Activated CD4-positive, alpha-beta T cell treated with anti-CD3 and anti-CD28 coated beads for 36 hours (primary cell): ENCODE results near the gene NRXN3. TPM values are rescaled to one million over a fixed set of nuclear protein-coding genes. Genes with fewer than 3 reads are reported as not detected.

ENCODE experiments used
- ATAC-seq: fragments of 200-7000 bp; cut with Tn5 transposase; one replicate; pipeline ENCODE4 v1.10.0; 2021; ENCODE audit warnings: mild to moderate bottlenecking, moderate library complexity
- CTCF ChIA-PET: fragments of 350-600 bp; sonication (Branson Sonifier 250); formaldehyde crosslinking; loops from one replicate; lab custom pipeline; 2021; ENCODE audit warnings: antibody characterized with exemption; lab: Charles Lee
- POLR2A ChIA-PET: fragments of 350-600 bp; sonication (Branson Sonifier 250); formaldehyde crosslinking; loops from one replicate; lab custom pipeline; 2021; ENCODE audit warnings: antibody characterized with exemption, inconsistent platforms; lab: Charles Lee
- DNase-seq: peaks from one replicate; pipeline ENCODE4 v3.0.0-alpha.2; 2020
- H3K27ac Mint-ChIP-seq: one replicate; pipeline ENCODE4 v1.8.0; 2021; ENCODE audit warnings: mixed read lengths
- H3K27me3 Mint-ChIP-seq: one replicate; pipeline ENCODE4 v1.8.0; 2021; ENCODE audit warnings: mixed read lengths
- H3K36me3 Mint-ChIP-seq: one replicate; pipeline ENCODE4 v1.8.0; 2021; ENCODE audit warnings: low read depth, mixed read lengths
- H3K4me1 Mint-ChIP-seq: one replicate; pipeline ENCODE4 v1.8.0; 2021; ENCODE audit warnings: mixed read lengths
- H3K4me3 Mint-ChIP-seq: one replicate; pipeline ENCODE4 v1.8.0; 2021; ENCODE audit warnings: mild to moderate bottlenecking, moderate library complexity, mixed read lengths
- H3K9me3 Mint-ChIP-seq: one replicate; pipeline ENCODE4 v1.8.0; 2021; ENCODE audit warnings: low read depth, mixed read lengths
- intact Hi-C, 2 experiments: fragments of 100-400 bp; cut with DNase I in 1 of 2; cut with micrococcal nuclease in 1 of 2; formaldehyde crosslinking; loops; one replicate each; pipeline versions ENCODE4 v1.14.2 to v1.15.1; 2022 to 2024; cut with DNase I, micrococcal nuclease
- total RNA-seq, 2 experiments: library from RNA; stranded (reverse); gene quantifications; one replicate each; pipeline ENCODE4 v1.2.3, GENCODE V29; 2021

Gene NRXN3
- total RNA-seq, 2 experiments from 2014 or later, result not detected

DNA sequence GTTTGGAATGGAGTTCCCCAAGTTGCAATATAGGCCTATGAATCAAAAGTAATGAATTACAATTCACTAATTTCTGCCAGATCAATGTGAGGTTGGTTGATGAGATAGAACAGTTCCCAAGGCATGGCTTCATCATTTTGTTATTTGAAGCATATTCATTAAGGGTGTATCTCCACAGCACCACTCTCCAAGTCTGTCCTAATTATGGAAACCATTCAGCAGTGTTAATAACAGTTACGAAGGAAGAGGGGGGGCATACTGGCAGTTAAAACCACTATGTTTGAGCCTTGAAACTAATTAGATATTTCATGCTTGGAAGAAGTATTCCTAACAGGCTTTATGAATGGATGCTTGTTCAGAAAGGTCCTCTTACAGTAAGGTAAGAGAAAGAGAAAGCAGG lies 1520.8 kb downstream of the NRXN3 start:
- ATAC-seq (no peak), DNase-seq (no peak)
- intact Hi-C loops, result no loop called here
- ChIA-PET POLR2A (no interaction called here), CTCF (interaction anchor here (0.8 kb wide), 1 partner anchor 230 kb away, joined by 3 read pairs; no protein-coding TSS in a partner anchor)
- Mint-ChIP-seq H3K4me1 (no peaks in the 10 kb centered on the region), H3K9me3 (no peaks in the 10 kb centered on the region), H3K27me3 (no peaks in the 10 kb centered on the region), H3K36me3 (no peaks in the 10 kb centered on the region), H3K27ac (no peak overlapping the region), H3K4me3 (no peak overlapping the region)

DNA sequence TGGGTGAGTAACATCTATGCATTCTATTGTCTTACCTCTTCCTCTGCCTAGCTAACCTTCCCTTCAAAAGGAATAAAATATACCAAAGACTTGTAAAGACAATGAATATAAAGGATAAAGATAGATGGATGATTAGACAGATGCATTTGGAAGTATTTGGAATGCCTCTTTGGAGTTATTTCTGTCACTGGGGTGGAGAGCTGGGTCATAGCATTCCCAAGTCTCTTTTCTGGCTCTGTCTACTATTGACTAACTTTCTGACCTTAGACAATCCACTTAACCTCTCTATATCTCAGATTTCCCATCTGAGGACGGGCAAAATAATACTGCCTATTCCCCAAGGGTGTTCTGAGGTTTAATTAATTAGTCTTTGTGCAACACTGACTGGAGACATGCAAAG lies 1523.8 kb downstream of the NRXN3 start:
- Mint-ChIP-seq H3K27me3 (no peaks in the 10 kb centered on the region), H3K4me1 (no peaks in the 10 kb centered on the region), H3K4me3 (no peak overlapping the region), H3K9me3 (peaks cover 3% of the 10 kb centered on the region), H3K27ac (no peak overlapping the region), H3K36me3 (no peaks in the 10 kb centered on the region)
- intact Hi-C loops, result no loop called here
- POLR2A ChIA-PET, result no interaction called here
- no peak for ATAC-seq
- no peak for DNase-seq
- CTCF ChIA-PET, result no interaction called here

DNA sequence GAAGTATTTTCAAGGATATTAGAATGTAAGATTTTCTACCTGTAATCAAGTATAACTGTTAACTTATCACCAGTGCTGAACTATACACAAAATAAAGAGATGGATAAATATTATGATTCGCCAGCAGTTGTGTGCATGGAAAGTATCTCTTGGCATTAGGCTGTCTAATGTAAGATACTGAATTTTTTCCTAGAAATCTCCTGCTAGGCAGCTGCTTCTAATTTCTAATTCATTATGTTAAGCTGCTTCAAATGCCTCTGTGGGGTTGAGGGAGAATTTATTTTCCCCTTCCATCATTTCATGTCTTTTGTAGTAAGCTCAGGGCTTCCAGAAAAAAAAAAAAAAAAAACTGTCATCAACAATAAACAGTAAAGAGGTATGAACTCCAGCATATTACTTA lies 1525.1 kb downstream of the NRXN3 start:
- peaks cover 3% of the 10 kb centered on the region for H3K9me3 Mint-ChIP-seq
- POLR2A ChIA-PET, result interaction anchor here (0.6 kb wide), 1 partner anchor 194 kb away, joined by 4 read pairs; no protein-coding TSS in a partner anchor
- ATAC-seq (no peak), DNase-seq (no peak)
- intact Hi-C loops, result no loop called here
- CTCF ChIA-PET, result no interaction called here
- H3K4me1 Mint-ChIP-seq, result no peaks in the 10 kb centered on the region
- H3K4me3 Mint-ChIP-seq, result no peak overlapping the region
- H3K36me3 Mint-ChIP-seq, result no peaks in the 10 kb centered on the region
- H3K27me3 Mint-ChIP-seq, result no peaks in the 10 kb centered on the region
- no peak overlapping the region for H3K27ac Mint-ChIP-seq

DNA sequence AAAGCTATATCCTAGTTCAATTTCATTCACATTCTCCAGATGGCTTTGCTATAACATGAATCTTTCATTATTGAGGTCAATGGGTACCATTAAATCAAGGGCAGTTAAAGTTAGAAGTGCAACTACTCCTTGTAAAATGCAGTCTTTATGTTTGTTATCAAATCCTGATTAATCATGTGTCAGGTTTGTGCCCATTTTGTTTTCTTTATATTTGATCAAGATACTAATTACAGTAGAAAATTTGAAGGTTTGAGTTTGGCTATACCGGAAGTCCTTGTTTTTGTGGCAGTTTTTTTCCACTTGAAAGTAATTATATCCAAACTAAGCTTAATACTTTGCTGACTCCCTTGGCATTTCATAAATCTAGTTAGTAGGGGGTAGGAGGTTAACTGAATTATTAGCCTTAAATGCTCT lies 1528.1 kb downstream of the NRXN3 start:
- Mint-ChIP-seq H3K27me3 (no peaks in the 10 kb centered on the region), H3K4me3 (no peak overlapping the region), H3K36me3 (no peaks in the 10 kb centered on the region), H3K4me1 (no peaks in the 10 kb centered on the region), H3K27ac (no peak overlapping the region), H3K9me3 (peaks cover 3% of the 10 kb centered on the region)
- intact Hi-C loops, result no loop called here
- DNase-seq, result no peak
- ChIA-PET CTCF (interaction anchor here (0.6 kb wide), 1 partner anchor 51 kb away, joined by 3 read pairs; no protein-coding TSS in a partner anchor), POLR2A (no interaction called here)
- no peak for ATAC-seq

DNA sequence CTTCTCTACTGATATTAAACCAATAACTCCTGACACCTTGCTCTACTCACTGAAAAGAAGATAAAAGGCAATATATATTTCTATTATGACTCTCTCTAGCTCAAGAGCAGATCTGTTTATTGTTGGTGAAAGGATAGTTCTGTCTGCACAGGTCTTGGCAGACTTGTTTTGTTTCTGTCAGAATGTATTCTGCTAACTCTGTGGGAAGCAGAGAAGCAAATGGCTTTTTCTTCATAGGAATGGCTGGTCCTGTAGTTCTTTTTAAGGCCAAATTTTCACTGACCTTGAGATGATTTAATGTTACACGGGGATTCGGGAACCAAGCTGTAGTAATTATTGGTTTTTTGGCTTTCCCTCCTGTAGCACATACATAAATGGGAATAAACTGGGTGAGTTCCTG lies 1529.0 kb downstream of the NRXN3 start:
- H3K36me3 Mint-ChIP-seq, result no peaks in the 10 kb centered on the region
- H3K4me3 Mint-ChIP-seq, result no peak overlapping the region
- DNase-seq (no peak), ATAC-seq (no peak)
- ChIA-PET POLR2A (no interaction called here), CTCF (no interaction called here)
- no peak overlapping the region for H3K27ac Mint-ChIP-seq
- peaks cover 3% of the 10 kb centered on the region for H3K9me3 Mint-ChIP-seq
- H3K27me3 Mint-ChIP-seq, result no peaks in the 10 kb centered on the region
- intact Hi-C loops, result no loop called here
- H3K4me1 Mint-ChIP-seq, result no peaks in the 10 kb centered on the region

DNA sequence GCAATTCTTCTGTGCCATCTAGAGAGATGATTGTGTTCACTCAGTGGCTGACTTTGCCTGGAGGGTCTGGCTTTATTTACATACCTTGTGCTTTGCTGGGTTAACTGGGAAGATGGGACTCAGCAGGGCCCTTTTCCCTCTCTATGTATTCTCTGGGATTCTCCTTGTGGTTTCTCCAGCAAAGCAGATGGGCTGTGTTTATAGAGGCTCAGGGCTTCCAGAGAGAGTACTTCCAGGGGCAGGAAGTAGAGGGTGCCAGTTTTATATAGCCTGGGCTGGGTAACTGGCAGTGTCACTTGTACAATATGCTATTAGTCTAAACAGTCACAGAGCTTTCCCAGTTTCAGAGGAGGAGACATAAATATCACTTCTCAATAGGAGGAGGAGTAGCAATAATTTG lies 1531.2 kb downstream of the NRXN3 start:
- intact Hi-C loops, result no loop called here
- Mint-ChIP-seq H3K4me1 (no peaks in the 10 kb centered on the region), H3K27me3 (no peaks in the 10 kb centered on the region), H3K4me3 (no peak overlapping the region), H3K27ac (no peak overlapping the region), H3K9me3 (peaks cover 3% of the 10 kb centered on the region), H3K36me3 (no peaks in the 10 kb centered on the region)
- no peak for DNase-seq
- ChIA-PET CTCF (no interaction called here), POLR2A (no interaction called here)
- ATAC-seq, result no peak

DNA sequence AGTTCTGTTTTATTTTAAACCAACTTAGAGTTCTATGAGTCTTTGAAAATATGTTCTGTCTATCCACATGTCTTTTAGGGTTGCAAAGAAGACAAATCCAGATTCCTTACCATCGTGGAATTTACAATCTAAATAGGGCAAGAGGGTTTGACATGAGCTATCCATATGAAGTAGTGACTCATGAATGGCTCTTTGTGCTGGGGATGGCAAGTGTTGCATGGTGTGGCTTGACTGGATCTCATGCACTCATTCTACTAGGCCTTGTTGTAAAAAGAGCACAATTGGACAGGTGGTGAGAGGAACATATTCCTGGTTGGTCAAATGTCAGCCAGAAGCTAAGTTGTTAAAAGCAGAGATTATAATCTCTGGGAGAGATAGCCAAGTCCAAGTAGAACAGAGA lies 1532.0 kb downstream of the NRXN3 start:
- H3K4me3 Mint-ChIP-seq, result no peak overlapping the region
- H3K27me3 Mint-ChIP-seq, result no peaks in the 10 kb centered on the region
- no peaks in the 10 kb centered on the region for H3K36me3 Mint-ChIP-seq
- POLR2A ChIA-PET, result no interaction called here
- H3K27ac Mint-ChIP-seq, result no peak overlapping the region
- peaks cover 2% of the 10 kb centered on the region for H3K9me3 Mint-ChIP-seq
- no peaks in the 10 kb centered on the region for H3K4me1 Mint-ChIP-seq
- DNase-seq, result no peak
- CTCF ChIA-PET, result interaction anchor here (1.2 kb wide), 1 partner anchor 16 kb away, joined by 3 read pairs; no protein-coding TSS in a partner anchor
- ATAC-seq, result no peak
- intact Hi-C loops, result no loop called here

DNA sequence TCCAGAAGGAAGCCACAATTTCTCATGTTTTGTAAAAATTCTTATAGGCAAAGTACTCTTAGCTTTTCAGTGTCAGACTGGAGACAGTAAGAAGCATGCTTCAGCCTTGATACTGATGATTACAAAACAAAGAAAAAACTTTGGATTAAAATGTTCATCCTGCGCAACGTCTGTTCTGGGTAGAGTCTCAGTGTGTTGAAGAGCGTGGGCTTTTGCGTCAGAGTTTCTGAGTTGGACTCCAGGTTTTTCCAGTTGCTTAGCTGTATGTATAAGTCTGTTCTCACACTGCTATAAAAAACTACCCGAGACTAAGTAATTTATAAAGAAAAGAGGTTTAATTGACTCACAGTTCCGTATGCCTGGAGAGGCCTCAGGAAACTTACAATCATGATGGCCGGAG lies 1533.0 kb downstream of the NRXN3 start:
- POLR2A ChIA-PET, result no interaction called here
- Mint-ChIP-seq H3K27me3 (no peaks in the 10 kb centered on the region), H3K27ac (no peak overlapping the region), H3K4me3 (no peak overlapping the region), H3K4me1 (no peaks in the 10 kb centered on the region), H3K9me3 (no peaks in the 10 kb centered on the region), H3K36me3 (no peaks in the 10 kb centered on the region)
- no peak for ATAC-seq
- DNase-seq, result no peak
- intact Hi-C loops, result no loop called here
- CTCF ChIA-PET, result interaction anchor here (1.2 kb wide), 1 partner anchor 17 kb away, joined by 3 read pairs; no protein-coding TSS in a partner anchor

DNA sequence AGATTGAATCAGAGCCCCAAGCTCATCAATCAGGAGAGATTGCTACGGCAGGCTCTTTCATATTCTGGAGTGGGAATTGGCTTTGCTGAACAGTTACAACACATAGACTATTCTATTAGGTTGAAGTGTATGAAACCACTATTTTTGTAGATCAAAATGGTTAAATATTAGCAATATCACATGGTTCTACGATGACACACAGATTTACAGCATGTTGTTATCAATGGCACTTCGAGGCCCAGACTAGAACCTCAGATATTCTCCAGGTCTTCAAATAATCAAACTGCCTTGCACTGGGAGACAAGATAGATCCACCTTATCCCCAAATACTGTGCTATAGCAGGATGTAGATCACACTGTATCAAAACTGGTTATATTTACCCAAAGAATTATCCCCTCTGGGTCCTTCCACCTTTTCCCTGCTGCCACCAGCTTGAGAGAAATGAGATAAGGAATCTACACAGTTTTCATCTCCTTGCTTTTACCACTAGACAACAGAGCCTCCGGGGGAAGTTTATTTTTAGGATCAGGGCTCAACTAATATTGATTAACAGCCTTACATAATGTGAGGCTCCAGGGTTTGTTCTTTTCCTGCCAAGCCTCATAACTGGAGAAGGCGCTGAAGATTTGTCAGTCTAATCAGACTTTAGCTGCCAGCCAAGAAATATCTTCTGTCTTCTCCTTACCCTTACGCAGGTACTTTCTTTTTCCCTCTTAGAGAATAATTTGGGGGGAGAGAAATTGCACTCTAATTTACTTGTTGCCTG lies 1534.1 kb downstream of the NRXN3 start:
- POLR2A ChIA-PET, result no interaction called here
- ATAC-seq (no peak), DNase-seq (no peak)
- Mint-ChIP-seq H3K27me3 (no peaks in the 10 kb centered on the region), H3K9me3 (no peaks in the 10 kb centered on the region), H3K36me3 (no peaks in the 10 kb centered on the region), H3K4me1 (no peaks in the 10 kb centered on the region), H3K4me3 (no peak overlapping the region), H3K27ac (no peak overlapping the region)
- intact Hi-C loops, result no loop called here
- CTCF ChIA-PET, result no interaction called here

DNA sequence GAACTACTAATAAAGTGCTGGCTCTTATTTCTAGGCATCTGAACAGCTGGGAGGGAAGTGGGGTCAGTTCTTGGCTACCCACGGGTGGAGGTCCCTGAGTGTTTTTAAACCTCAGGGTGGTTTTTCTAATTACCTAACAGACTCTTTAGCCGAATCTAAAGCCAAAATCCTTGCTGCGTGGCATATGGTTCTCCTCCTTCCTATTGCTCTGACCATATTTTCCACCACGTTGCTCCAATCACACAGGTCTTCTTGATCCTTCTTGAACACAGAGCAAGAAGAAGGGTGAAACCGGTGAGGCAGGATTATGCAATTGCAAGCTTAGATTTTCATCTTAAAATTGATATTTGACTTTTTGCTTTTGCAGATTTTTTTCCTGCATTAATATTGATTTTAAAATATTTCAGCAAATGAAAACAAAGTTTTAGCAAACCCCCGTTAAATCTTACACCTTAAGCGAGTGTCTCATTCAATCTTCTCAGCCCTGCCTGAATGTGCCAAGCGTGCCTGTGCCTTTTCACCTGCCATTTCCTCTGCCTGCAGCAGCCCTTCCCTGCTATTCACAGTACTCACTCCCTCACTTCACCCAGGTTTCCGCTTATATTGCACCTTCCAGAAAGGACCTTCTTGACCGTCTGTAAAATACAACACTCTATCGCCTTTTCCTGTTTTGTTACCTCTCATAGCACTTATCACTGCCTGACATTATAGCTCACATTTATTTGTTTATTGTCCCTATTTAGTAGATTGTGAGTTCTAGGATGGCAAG lies 1535.1 kb downstream of the NRXN3 start:
- no peak overlapping the region for H3K27ac Mint-ChIP-seq
- ATAC-seq, result no peak
- no peak for DNase-seq
- CTCF ChIA-PET, result no interaction called here
- POLR2A ChIA-PET, result no interaction called here
- no peaks in the 10 kb centered on the region for H3K9me3 Mint-ChIP-seq
- H3K36me3 Mint-ChIP-seq, result no peaks in the 10 kb centered on the region
- H3K4me3 Mint-ChIP-seq, result no peak overlapping the region
- no peaks in the 10 kb centered on the region for H3K4me1 Mint-ChIP-seq
- intact Hi-C loops, result no loop called here
- H3K27me3 Mint-ChIP-seq, result no peaks in the 10 kb centered on the region

DNA sequence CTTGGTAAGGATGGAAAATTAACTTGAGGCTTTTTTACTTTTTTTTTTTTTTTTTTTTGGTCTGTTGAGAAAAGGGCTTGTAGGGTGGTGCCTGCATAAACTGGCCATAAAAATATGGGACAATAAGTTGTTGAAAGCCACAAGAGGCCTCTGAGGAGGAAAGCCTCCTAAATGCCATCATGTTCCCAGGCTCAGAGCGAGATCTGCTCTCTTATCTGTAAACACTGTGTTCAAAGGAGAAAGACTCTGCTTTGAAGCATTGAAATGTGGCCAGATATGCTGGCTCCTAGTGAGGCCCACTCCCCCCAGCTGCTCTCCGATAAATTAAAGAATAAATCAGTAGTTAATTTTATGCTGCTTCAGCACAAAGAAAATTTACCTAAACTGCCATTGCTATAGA lies 1536.2 kb downstream of the NRXN3 start:
- Mint-ChIP-seq H3K4me3 (no peak overlapping the region), H3K9me3 (no peaks in the 10 kb centered on the region), H3K4me1 (no peaks in the 10 kb centered on the region), H3K27me3 (no peaks in the 10 kb centered on the region), H3K27ac (no peak overlapping the region), H3K36me3 (no peaks in the 10 kb centered on the region)
- ChIA-PET POLR2A (no interaction called here), CTCF (interaction anchor here (0.6 kb wide), 1 partner anchor 102 kb away, joined by 3 read pairs; no protein-coding TSS in a partner anchor)
- intact Hi-C loops, result no loop called here
- DNase-seq, result no peak
- ATAC-seq, result no peak
